ENCODE measurements around the gene STAC3. TPM values are rescaled to one million over a fixed set of nuclear protein-coding genes. Genes with fewer than 3 reads are reported as not detected.

STAC3 gene
- total and polyA plus RNA-seq, 2 of the 8 experiments (the other 6 are each of a cell fraction or from before 2014, with no cell fraction given) = 0.70 to 1.3 TPM

GRCh38 chr12:57194253-57194652, 56.7 kb downstream of the STAC3 start:
- FAIRE-seq = no peak
- Histone ChIP-seq H3K79me2 (ENCODE audit: control insufficient read depth in 1 of 2, insufficient read depth in 2 of 2, low read length in 2 of 2) (no peaks in the 10 kb centered on the region), H4K5ac (ENCODE audit: insufficient read length, low read depth, low read length) (no peak overlapping the region), H4K91ac (replicated peaks; ENCODE audit: insufficient read length, low read length) (no peak overlapping the region), H2AK5ac (ENCODE audit: low read depth, low read length) (no peak overlapping the region), H3K79me1 (ENCODE audit: low read depth, low read length) (no peaks in the 10 kb centered on the region; the same call in 1 of the 2 replicates), H3K14ac (ENCODE audit: insufficient read length) (no peak overlapping the region), H3K9me3 (ENCODE audit: insufficient read depth in 2 of 2, low read depth in 1 of 2, low read length in 1 of 2) (no peaks in the 10 kb centered on the region), H2BK5ac (ENCODE audit: low read depth, low read length) (peak overlapping the region; percentile 44; the same call in 1 of the 2 replicates), H4K20me1 (replicated peaks in 1 of 2; ENCODE audit: control insufficient read depth in 1 of 2, insufficient read depth in 2 of 2, low read length in 2 of 2) (peaks cover 6 to 29% of the 10 kb centered on the region in 2 experiments), H2BK20ac (ENCODE audit: low read length) (no peak overlapping the region), H2AFZ (ENCODE audit: low read length) (no peak overlapping the region), H3K9ac (replicated peaks in 1 of 4; ENCODE audit: extremely low read depth in 1 of 4, low read depth in 3 of 4, low read length in 3 of 4) (no peak overlapping the region), H3K23me2 (ENCODE audit: low read depth, low read length) (peaks cover 7% of the 10 kb centered on the region; the same call in 1 of the 2 replicates), H3K4me3 (ENCODE audit: extremely low read depth in 1 of 4, insufficient read depth in 2 of 4, low read depth in 3 of 4, low read length in 4 of 4) (no peak overlapping the region), H3K4me2 (ENCODE audit: insufficient read depth in 1 of 2, low read depth in 2 of 2, low read length in 2 of 2) (no peak overlapping the region), H4K8ac (ENCODE audit: extremely low read depth, insufficient read depth, low read length) (no peak overlapping the region), H3K4ac (replicated peaks; ENCODE audit: insufficient read length, low read depth, low read length) (no peak overlapping the region), H3K18ac (ENCODE audit: extremely low read depth, low read length) (no peak overlapping the region), H2BK15ac (ENCODE audit: low read length) (no peak overlapping the region), H3K27me3 (replicated peaks in 1 of 4; ENCODE audit: control insufficient read depth in 3 of 4, extremely low read depth in 1 of 4, insufficient read depth in 3 of 4, low read length in 3 of 4) (no peaks in the 10 kb centered on the region), H3K36me3 (ENCODE audit: control insufficient read depth in 2 of 4, insufficient read depth in 4 of 4, low read length in 3 of 4) (peaks cover 72 to 97% (median 93%) of the 10 kb centered on the region in 4 experiments), H3K23ac (ENCODE audit: insufficient read length) (no peak overlapping the region), H3K4me1 (replicated peaks in 1 of 4; ENCODE audit: control insufficient read depth in 3 of 4, insufficient read depth in 4 of 4, low read length in 3 of 4) (no peaks in the 10 kb centered on the region; a peak in 1 of 7 replicates), H3K27ac (ENCODE audit: low read depth, low read length) (no peak overlapping the region), H2BK12ac (ENCODE audit: low read depth, low read length) (no peak overlapping the region), H3K56ac (replicated peaks; ENCODE audit: insufficient read length, low read depth, low read length) (no peak overlapping the region), H2BK120ac (replicated peaks; ENCODE audit: low read depth, low read length) (no peak overlapping the region)
- no peak for DNase-seq (ENCODE audit: low read depth in 1 of 2, low spot score in 2 of 2)
- no peak for TF ChIP-seq SP2 (IDR thresholded peaks at IDR 0.05; ENCODE audit: low read length)
- no peak for TF ChIP-seq NANOG (IDR thresholded peaks at IDR 0.05; ENCODE audit: insufficient read depth, low read depth, low read length, poor library complexity, severe bottlenecking)
- no peak for TF ChIP-seq CTBP2 (IDR thresholded peaks at IDR 0.05; ENCODE audit: borderline replicate concordance, insufficient read depth, insufficient read length, low read length)
- TF ChIP-seq CHD1 (IDR thresholded peaks at IDR 0.05; ENCODE audit: low read depth, low read length) = no peak
- no peak for TF ChIP-seq YY1 (IDR thresholded peaks at IDR 0.05; ENCODE audit: low read depth, low read length)
- no peak for TF ChIP-seq TAF7 (optimal IDR thresholded peaks at IDR 0.05; ENCODE audit: borderline replicate concordance, low read depth, low read length)
- 94% methylated on average over 15 of the region's 18 CpGs; no CpG with 5 or more reads in 1 of the 2 experiments for WGBS, 2 experiments (ENCODE audit: extremely low coverage in 1 of 2, insufficient coverage in 1 of 2, insufficient read length in 1 of 2, insufficient replicate concordance in 2 of 2, low coverage in 1 of 2, low lambda C conversion rate in 2 of 2, missing lambda C conversion rate in 1 of 2)
- ChIA-PET POLR2A (ENCODE audit: partially characterized antibody) (interaction anchor here (0.6 to 11.0 kb wide), 7 partner anchors 8 to 44 kb away, joined by 3 to 91 read pairs (median 6); no protein-coding TSS in a partner anchor), CTCF (ENCODE audit: partially characterized antibody) (interaction anchor here (0.6 to 20.9 kb wide), 5 partner anchors 18 to 125 kb away, joined by 3 to 389 read pairs (median 3); no protein-coding TSS in a partner anchor)
